Neural progenitor cell (in vitro differentiated cells): ENCODE results near the gene GJA8. TPM values are rescaled to one million over a fixed set of nuclear protein-coding genes. Genes with fewer than 3 reads are reported as not detected.

ENCODE experiments used
- DNase-seq: peaks from one replicate; pipeline ENCODE4 v3.0.0-alpha.2; 2016; ENCODE audit warnings: low spot score
- H2AFZ ChIP-seq: fragments of 200-600 bp; sonication (generic); replicated peaks from 2 replicates; pipeline ENCODE4 v1.6.1; 2016; ENCODE audit warnings: antibody characterized with exemption
- H3F3A ChIP-seq: fragments of 200-600 bp; sonication (generic); 2 replicates; pipeline ENCODE4 v1.6.1; 2016; ENCODE audit warnings: antibody characterized with exemption, low read depth
- H3K27ac ChIP-seq: fragments of 200-600 bp; sonication (generic); 2 replicates; pipeline ENCODE4 v1.5.1; 2016; ENCODE audit warnings: mild to moderate bottlenecking
- H3K27me3 ChIP-seq: fragments of 200-600 bp; sonication (generic); 2 replicates; pipeline ENCODE4 v1.6.1; 2016; ENCODE audit warnings: mild to moderate bottlenecking, moderate library complexity
- H3K36me3 ChIP-seq: fragments of 200-600 bp; sonication (generic); 2 replicates; pipeline ENCODE4 v1.5.1; 2016
- H3K4me1 ChIP-seq: fragments of 200-600 bp; sonication (generic); 2 replicates; pipeline ENCODE4 v1.6.1; 2016; ENCODE audit warnings: mixed run types
- H3K4me2 ChIP-seq: fragments of 200-600 bp; sonication (generic); 2 replicates; pipeline ENCODE4 v1.6.1; 2016
- H3K4me3 ChIP-seq: fragments of 200-600 bp; sonication (generic); 2 replicates; pipeline ENCODE4 v1.5.1; 2016
- H3K79me2 ChIP-seq: fragments of 200-600 bp; sonication (generic); 2 replicates; pipeline ENCODE4 v1.6.1; 2016; ENCODE audit warnings: low read depth
- H3K9ac ChIP-seq: fragments of 200-600 bp; sonication (generic); 2 replicates; pipeline ENCODE4 v1.6.1; 2016
- H3K9me3 ChIP-seq: fragments of 200-600 bp; sonication (generic); 2 replicates; pipeline ENCODE4 v1.5.1; 2016; ENCODE audit warnings: low read depth
- H4K20me1 ChIP-seq: fragments of 200-600 bp; sonication (generic); 2 replicates; pipeline ENCODE4 v1.6.1; 2016; ENCODE audit warnings: low read depth
- H3K27ac Mint-ChIP-seq: 3 replicates; pipeline ENCODE4 v1.8.0; 2021; ENCODE audit warnings: mixed read lengths
- H3K27me3 Mint-ChIP-seq: 2 replicates; pipeline ENCODE4 v1.8.0; 2022; ENCODE audit warnings: low read depth, mild to moderate bottlenecking, inconsistent platforms, moderate library complexity, mixed read lengths; ENCODE audit not compliant: insufficient read depth
- H3K36me3 Mint-ChIP-seq: 3 replicates; pipeline ENCODE4 v1.8.0; 2021; ENCODE audit warnings: mixed read lengths
- H3K4me1 Mint-ChIP-seq: 3 replicates; pipeline ENCODE4 v1.8.0; 2021; ENCODE audit warnings: mixed read lengths
- H3K4me3 Mint-ChIP-seq: 3 replicates; pipeline ENCODE4 v1.8.0; 2021; ENCODE audit warnings: mild to moderate bottlenecking, moderate library complexity, mixed read lengths
- H3K9me3 Mint-ChIP-seq: 3 replicates; pipeline ENCODE4 v1.8.0; 2020; ENCODE audit warnings: mixed read lengths
- CTCF ChIP-seq: fragments of 200-600 bp; sonication (generic); IDR thresholded peaks from 2 replicates; pipeline ENCODE4 v1.5.1; 2017; ENCODE audit warnings: antibody characterized with exemption, mild to moderate bottlenecking
- EZH2 ChIP-seq: fragments of 200-600 bp; sonication (generic); IDR thresholded peaks from 2 replicates; pipeline ENCODE4 v1.6.1; 2017; ENCODE audit warnings: antibody characterized with exemption, mild to moderate bottlenecking, moderate library complexity
- EZH2phosphoT487 ChIP-seq: fragments of 200-600 bp; sonication (generic); IDR thresholded peaks from 2 replicates; pipeline ENCODE4 v1.6.1; 2017; ENCODE audit warnings: antibody characterized with exemption
- total RNA-seq: library from RNA; depleted of rRNA; stranded (reverse); fragments of >200 nt; gene quantifications from 2 replicates; pipeline ENCODE4 v1.2.3, GENCODE V29; 2015; ENCODE audit warnings: low replicate concordance

Gene GJA8
- total RNA-seq, 1 donor from 2014 or later, result not detected

DNA sequence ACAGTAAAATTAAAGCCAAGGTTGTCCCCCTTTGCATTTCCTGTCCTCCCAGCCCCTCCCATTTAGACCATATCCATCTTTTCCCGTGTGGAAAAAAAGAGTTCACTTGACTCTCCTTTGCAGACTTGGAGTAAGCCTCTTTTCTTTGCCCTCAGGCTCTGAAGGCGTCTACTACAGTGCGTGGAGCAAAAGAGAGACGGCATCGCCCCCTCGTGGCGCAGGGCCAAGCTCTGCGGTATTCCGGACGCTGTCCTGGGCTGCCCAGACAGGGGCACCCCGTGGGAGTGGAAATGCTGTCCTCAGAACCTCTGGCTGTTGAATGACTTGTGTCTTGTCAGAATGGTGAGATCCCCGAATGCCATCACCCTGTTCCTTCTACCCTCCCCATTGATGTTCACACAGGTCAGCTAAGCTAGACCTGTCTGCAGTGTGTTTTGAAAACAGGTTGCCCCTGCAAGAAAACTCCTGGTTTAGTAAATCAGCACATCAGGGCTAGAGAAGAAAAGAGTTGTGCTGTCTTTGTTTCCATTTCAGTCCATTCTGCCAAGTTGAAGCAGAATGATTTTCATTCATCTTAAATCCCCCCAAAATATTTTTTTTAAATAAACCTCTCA, 12.3 kb upstream of the GJA8 start:
- no peak overlapping the region for H3K9ac ChIP-seq
- Mint-ChIP-seq H3K36me3 (no peaks in the 10 kb centered on the region), H3K9me3 (no peaks in the 10 kb centered on the region), H3K27ac (peak overlapping the region; percentile 55), H3K4me1 (peaks cover 29% of the 10 kb centered on the region), H3K27me3 (peaks cover 7% of the 10 kb centered on the region), H3K4me3 (peak overlapping the region; percentile 3)
- no peak overlapping the region for H3K4me3 ChIP-seq
- no peak overlapping the region for H3K4me2 ChIP-seq
- H3K27me3 ChIP-seq, result no peaks in the 10 kb centered on the region
- TF ChIP-seq EZH2, result no peak
- TF ChIP-seq EZH2phosphoT487, result no peak
- TF ChIP-seq CTCF, result peak; percentile 88
- no peaks in the 10 kb centered on the region for H3F3A ChIP-seq
- H2AFZ ChIP-seq, result peak overlapping the region; percentile 22
- peak; percentile 92 for DNase-seq
- no peaks in the 10 kb centered on the region for H3K9me3 ChIP-seq
- no peaks in the 10 kb centered on the region for H4K20me1 ChIP-seq
- no peaks in the 10 kb centered on the region for H3K4me1 ChIP-seq
- no peak overlapping the region for H3K27ac ChIP-seq
- no peaks in the 10 kb centered on the region for H3K79me2 ChIP-seq
- no peaks in the 10 kb centered on the region for H3K36me3 ChIP-seq

- Histone ChIP-seq H2AFZ (no peak overlapping the region), H3F3A (no peaks in the 10 kb centered on the region), H3K4me3 (no peak overlapping the region)
Observed at GRCh38 chr1:147891088-147891487, 11.5 kb upstream of the GJA8 start.

DNA sequence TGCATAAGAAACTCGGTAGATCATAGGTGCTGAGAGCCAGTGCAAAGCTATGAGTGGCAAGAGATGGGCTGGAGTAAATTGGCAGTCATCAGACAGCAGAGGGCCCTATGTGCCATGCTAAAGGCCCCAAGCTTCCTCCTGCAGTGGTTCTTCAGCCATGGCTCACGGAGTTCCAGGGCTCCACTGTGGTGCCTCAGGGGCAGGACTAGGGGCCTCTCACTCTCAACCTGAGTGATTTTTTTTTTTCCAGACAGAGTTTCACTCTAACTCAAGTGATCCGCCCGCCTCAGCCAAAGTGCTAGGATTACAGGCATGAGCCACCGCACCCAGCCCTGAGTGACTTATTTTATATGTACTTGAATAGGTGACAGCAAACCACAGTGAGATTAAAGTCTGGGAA, 10.4 kb upstream of the GJA8 start:
- Histone ChIP-seq H3K4me2 (no peak overlapping the region), H3K36me3 (no peaks in the 10 kb centered on the region)

More at GRCh38 chr1:147891088-147891487, 11.5 kb upstream of the GJA8 start:
- no peaks in the 10 kb centered on the region for H3K36me3 Mint-ChIP-seq
- H3K27me3 ChIP-seq, result no peaks in the 10 kb centered on the region
- no peaks in the 10 kb centered on the region for H3K79me2 ChIP-seq
- TF ChIP-seq EZH2phosphoT487 (no peak), EZH2 (no peak), CTCF (no peak)
- H3K4me2 ChIP-seq, result no peak overlapping the region
- no peak overlapping the region for H3K27ac Mint-ChIP-seq
- DNase-seq, result no peak
- H3K36me3 ChIP-seq, result no peaks in the 10 kb centered on the region
- no peaks in the 10 kb centered on the region for H3K9me3 ChIP-seq
- peaks cover 1% of the 10 kb centered on the region for H3K4me1 ChIP-seq
- H3K4me1 Mint-ChIP-seq, result peaks cover 32% of the 10 kb centered on the region
- no peaks in the 10 kb centered on the region for H3K9me3 Mint-ChIP-seq
- peaks cover 7% of the 10 kb centered on the region for H3K27me3 Mint-ChIP-seq
- H3K9ac ChIP-seq, result no peak overlapping the region
- H4K20me1 ChIP-seq, result no peaks in the 10 kb centered on the region
- H3K27ac ChIP-seq, result no peak overlapping the region
- no peak overlapping the region for H3K4me3 Mint-ChIP-seq

More for the DNA sequence above, 10.4 kb upstream of the GJA8 start:
- H3K27ac ChIP-seq, result no peak overlapping the region
- no peak overlapping the region for H3K9ac ChIP-seq
- no peaks in the 10 kb centered on the region for H3K9me3 ChIP-seq
- Mint-ChIP-seq H3K27ac (no peak overlapping the region), H3K4me3 (no peak overlapping the region), H3K27me3 (peaks cover 8% of the 10 kb centered on the region), H3K4me1 (peaks cover 42% of the 10 kb centered on the region), H3K9me3 (no peaks in the 10 kb centered on the region), H3K36me3 (no peaks in the 10 kb centered on the region)
- peaks cover 11% of the 10 kb centered on the region for H3K4me1 ChIP-seq
- H3K27me3 ChIP-seq, result no peaks in the 10 kb centered on the region
- peaks cover 7% of the 10 kb centered on the region for H3F3A ChIP-seq
- no peak overlapping the region for H3K4me3 ChIP-seq
- DNase-seq, result peak; percentile 42
- peaks cover 6% of the 10 kb centered on the region for H4K20me1 ChIP-seq
- TF ChIP-seq EZH2 (no peak), CTCF (no peak), EZH2phosphoT487 (no peak)
- H2AFZ ChIP-seq, result no peak overlapping the region
- no peaks in the 10 kb centered on the region for H3K79me2 ChIP-seq
